Esophagus (tissue), 2 donors: ENCODE data around the gene BAX. TPM values are rescaled to one million over a fixed set of nuclear protein-coding genes. Genes with fewer than 3 reads are reported as not detected.

Experiments
- H3K27ac ChIP-seq, 2 donors: one replicate each; pipeline ENCODE4 v1.5.1; 2013; ENCODE audit warnings: low read depth in 2 of 2, mild to moderate bottlenecking in 2 of 2, inconsistent platforms in 1 of 2, low read length in 1 of 2, moderate library complexity in 1 of 2
- H3K27me3 ChIP-seq, 2 donors: one replicate each; pipeline ENCODE4 v1.6.1; 2013; ENCODE audit warnings: low read length in 2 of 2, control low read depth in 1 of 2, mild to moderate bottlenecking in 1 of 2; ENCODE audit not compliant: insufficient read depth in 2 of 2, control insufficient read depth in 1 of 2
- H3K36me3 ChIP-seq, 2 donors: one replicate each; pipeline ENCODE4 v1.6.1; 2013; ENCODE audit warnings: low read length in 1 of 2; ENCODE audit not compliant: control insufficient read depth in 2 of 2, insufficient read depth in 2 of 2
- H3K4me1 ChIP-seq, 2 donors: one replicate each; pipeline ENCODE4 v1.6.1; 2013; ENCODE audit warnings: low read length in 1 of 2; ENCODE audit not compliant: control insufficient read depth in 2 of 2, insufficient read depth in 2 of 2
- H3K4me3 ChIP-seq, 2 donors: one replicate each; pipeline ENCODE4 v1.5.1; 2013; ENCODE audit warnings: low read length in 2 of 2, mild to moderate bottlenecking in 2 of 2, low read depth in 1 of 2, moderate library complexity in 1 of 2
- H3K9me3 ChIP-seq, 2 donors: one replicate each; pipeline ENCODE4 v1.6.1; 2013; ENCODE audit warnings: mild to moderate bottlenecking in 2 of 2, low read depth in 1 of 2, low read length in 1 of 2, moderate library complexity in 1 of 2; ENCODE audit not compliant: control insufficient read depth in 2 of 2, insufficient read depth in 1 of 2
- WGBS, 2 donors: extraction: QIAGEN DNeasy Blood & Tissue Kit; methylation state at CpG; one replicate each; pipeline ENCODE4 v1.1.7; 2013; 5-methylcytosine and 5-hydroxymethylcytosine counted together
- polyA plus RNA-seq, 2 donors: library from polyadenylated mRNA; stranded (reverse); fragments of 200-250 nt; gene quantifications; one replicate each; pipeline ENCODE4 v1.2.3, GENCODE V29; 2013
- donor health status: healthy with polysubstance abuse.
- donor health status: Bipolar disorder and iron deficiency.

The BAX gene
- polyA plus RNA-seq, 2 donors = 41.7 to 56.9 TPM

DNA sequence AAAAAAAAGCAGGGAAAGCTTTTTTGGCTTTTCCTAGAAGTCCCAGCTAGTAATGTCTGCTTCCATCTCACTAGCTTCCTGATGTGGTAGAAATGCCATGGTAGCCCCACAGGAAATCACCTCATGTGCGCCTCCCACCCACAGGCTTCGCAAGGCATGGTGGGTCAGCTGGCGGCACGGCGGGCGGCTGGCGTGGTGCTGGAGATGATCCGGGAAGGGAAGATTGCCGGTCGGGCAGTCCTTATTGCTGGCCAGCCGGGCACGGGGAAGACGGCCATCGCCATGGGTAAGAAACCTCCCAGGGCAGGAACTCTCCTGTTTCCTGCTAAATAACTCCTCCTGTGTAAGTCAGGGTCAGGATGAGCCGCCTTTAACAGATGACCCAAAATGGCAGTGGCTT lies 49.5 kb downstream of the BAX start:
- H3K27me3 ChIP-seq = no peaks in the 10 kb centered on the region
- H3K9me3 ChIP-seq = no peaks in the 10 kb centered on the region
- no peak overlapping the region for H3K4me3 ChIP-seq
- no peaks in the 10 kb centered on the region for H3K4me1 ChIP-seq
- 97 to 99% methylated on average over 15 of the region's 15 CpGs for WGBS, 2 donors
- H3K27ac ChIP-seq = no peak overlapping the region
- H3K36me3 ChIP-seq = peaks cover 13 to 24% of the 10 kb centered on the region in 2 donors

DNA sequence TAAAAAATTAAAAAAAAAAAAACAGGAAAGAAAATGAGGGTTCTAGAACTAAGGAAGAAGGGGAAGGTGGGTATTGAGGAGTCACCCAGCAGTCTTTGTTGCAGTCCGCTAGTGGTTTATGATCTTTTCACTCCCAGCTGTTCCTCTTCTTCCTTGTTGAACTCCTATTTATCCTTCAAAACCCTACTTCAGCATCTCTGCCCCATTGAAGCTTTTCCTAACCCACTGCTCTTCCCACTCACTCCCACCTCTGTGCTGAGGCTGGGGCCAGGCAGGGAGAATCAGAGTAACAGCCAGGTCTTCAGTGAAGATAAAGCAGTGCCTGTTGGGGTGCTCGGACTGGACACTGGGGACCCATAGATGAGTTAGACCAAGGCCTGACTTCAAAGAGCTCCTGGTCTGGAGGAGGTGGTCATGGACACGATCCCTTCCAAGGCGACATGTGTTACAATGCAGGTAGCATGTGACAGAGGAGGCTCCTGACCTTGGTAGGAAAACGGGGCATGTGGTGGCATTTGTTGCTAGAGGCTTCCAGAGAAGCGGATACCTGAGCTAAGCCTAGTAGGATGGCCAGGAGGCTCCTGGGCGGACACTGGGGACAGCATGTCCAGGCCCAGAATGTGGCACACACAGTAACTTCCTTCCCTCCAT lies 50.4 kb downstream of the BAX start:
- Histone ChIP-seq H3K36me3 (peaks cover 13 to 30% of the 10 kb centered on the region in 2 donors), H3K9me3 (no peaks in the 10 kb centered on the region), H3K4me3 (no peak overlapping the region), H3K27me3 (no peaks in the 10 kb centered on the region), H3K27ac (no peak overlapping the region), H3K4me1 (no peaks in the 10 kb centered on the region)
- WGBS, 2 donors = 95 to 97% methylated on average over 7 of the region's 7 CpGs

DNA sequence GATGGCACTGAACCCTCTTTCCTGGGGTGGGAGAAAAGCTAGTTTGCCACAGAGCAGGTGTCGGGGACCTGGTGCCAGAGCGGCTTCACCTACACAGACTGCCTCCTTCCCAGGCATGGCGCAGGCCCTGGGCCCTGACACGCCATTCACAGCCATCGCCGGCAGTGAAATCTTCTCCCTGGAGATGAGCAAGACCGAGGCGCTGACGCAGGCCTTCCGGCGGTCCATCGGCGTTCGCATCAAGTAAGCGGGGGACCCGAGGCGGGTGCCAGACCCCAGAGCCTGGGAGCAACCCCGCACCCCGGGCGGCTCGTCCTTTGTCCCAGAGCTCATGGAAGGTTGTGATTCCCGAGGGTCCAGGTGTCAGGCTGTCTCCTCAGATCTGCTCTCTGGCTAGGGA lies 52.2 kb downstream of the BAX start:
- no peaks in the 10 kb centered on the region for H3K9me3 ChIP-seq
- H3K27ac ChIP-seq = no peak overlapping the region
- WGBS, 2 donors = 96 to 98% methylated on average over 22 of the region's 22 CpGs
- peaks cover 13 to 44% of the 10 kb centered on the region in 2 donors for H3K36me3 ChIP-seq
- no peaks in the 10 kb centered on the region for H3K4me1 ChIP-seq
- H3K27me3 ChIP-seq = no peaks in the 10 kb centered on the region
- H3K4me3 ChIP-seq = no peak overlapping the region

DNA sequence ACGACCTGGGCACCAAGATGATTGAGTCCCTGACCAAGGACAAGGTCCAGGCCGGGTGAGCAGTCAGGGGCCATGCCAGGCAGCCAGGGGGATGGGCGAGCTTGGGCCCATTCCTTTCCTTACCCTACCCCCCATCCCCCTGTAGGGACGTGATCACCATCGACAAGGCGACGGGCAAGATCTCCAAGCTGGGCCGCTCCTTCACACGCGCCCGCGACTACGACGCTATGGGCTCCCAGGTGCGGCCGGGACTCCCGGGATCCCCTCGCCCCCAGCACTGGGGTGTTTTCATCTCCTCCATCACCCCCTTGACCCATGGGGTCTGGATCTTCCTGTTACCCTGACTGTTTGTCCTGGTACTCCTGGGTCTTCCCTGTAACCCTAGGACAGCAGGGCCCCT lies 55.2 kb downstream of the BAX start:
- no peaks in the 10 kb centered on the region for H3K4me1 ChIP-seq
- no peaks in the 10 kb centered on the region for H3K27me3 ChIP-seq
- H3K4me3 ChIP-seq = no peak overlapping the region
- H3K36me3 ChIP-seq = peaks cover 13 to 49% of the 10 kb centered on the region in 2 donors
- H3K27ac ChIP-seq = no peak overlapping the region
- H3K9me3 ChIP-seq = no peaks in the 10 kb centered on the region
- 92 to 96% methylated on average over 18 of the region's 18 CpGs for WGBS, 2 donors

DNA sequence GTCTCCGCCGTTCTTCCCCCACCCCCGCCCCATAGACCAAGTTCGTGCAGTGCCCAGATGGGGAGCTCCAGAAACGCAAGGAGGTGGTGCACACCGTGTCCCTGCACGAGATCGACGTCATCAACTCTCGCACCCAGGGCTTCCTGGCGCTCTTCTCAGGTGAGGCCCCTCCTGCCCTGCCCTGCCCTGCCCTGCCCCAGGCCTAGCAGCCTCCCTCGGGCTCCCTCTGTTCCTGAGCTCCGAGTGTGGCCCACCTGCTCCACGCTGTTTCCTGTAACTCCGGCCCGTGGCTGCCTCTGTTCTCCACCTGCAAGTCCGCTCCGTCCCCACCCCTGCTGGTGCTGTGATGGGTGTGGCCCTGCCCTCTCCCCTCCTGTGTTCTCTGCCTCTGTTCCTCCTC lies 55.8 kb downstream of the BAX start:
- H3K36me3 ChIP-seq = peaks cover 13 to 55% of the 10 kb centered on the region in 2 donors
- no peaks in the 10 kb centered on the region for H3K4me1 ChIP-seq
- 89 to 91% methylated on average over 18 of the region's 18 CpGs for WGBS, 2 donors
- no peaks in the 10 kb centered on the region for H3K27me3 ChIP-seq
- H3K4me3 ChIP-seq = no peak overlapping the region
- no peaks in the 10 kb centered on the region for H3K9me3 ChIP-seq
- H3K27ac ChIP-seq = no peak overlapping the region

DNA sequence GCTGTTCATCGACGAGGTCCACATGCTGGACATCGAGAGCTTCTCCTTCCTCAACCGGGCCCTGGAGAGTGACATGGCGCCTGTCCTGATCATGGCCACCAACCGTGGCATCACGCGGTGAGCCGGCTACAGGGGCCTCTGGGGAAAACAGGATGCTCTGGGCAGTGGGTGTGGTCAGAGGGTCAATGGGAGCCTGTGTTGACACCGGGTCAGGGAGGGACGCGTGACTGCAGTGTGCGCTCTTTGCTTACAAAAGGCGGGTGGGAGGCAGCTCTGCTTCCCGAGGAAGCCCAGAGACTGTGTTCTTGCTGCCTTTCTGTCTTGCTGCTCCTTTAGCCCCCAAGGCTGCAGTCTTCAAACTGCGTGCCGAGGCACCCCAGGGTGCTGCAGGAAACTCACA lies 56.5 kb downstream of the BAX start:
- no peak overlapping the region for H3K27ac ChIP-seq
- 89 to 91% methylated on average over 17 of the region's 17 CpGs for WGBS, 2 donors
- no peaks in the 10 kb centered on the region for H3K27me3 ChIP-seq
- H3K4me1 ChIP-seq = no peaks in the 10 kb centered on the region
- H3K9me3 ChIP-seq = no peaks in the 10 kb centered on the region
- peaks cover 12 to 57% of the 10 kb centered on the region in 2 donors for H3K36me3 ChIP-seq
- no peak overlapping the region for H3K4me3 ChIP-seq

Other genes starting within 250 kb of the BAX start
- 1 to 10 TPM in 1 of 2 donors, under 1 TPM in 1; 0.96 to 1.6 TPM for gene MAMSTR, start 235.2 kb upstream of the BAX start, polyA plus RNA-seq
- gene RASIP1, start 214.3 kb upstream of the BAX start, polyA plus RNA-seq = 10 to 100 TPM in 1 of 2 donors, 1 to 10 TPM in 1; 7.0 to 11.4 TPM
- gene IZUMO1, start 208.0 kb upstream of the BAX start, polyA plus RNA-seq = under 1 TPM; 0.16 to 0.39 TPM
- gene FUT1, start 202.2 kb upstream of the BAX start, polyA plus RNA-seq = 1 to 10 TPM; 1.1 to 2.4 TPM
- not detected for gene FGF21, start 199.4 kb upstream of the BAX start, polyA plus RNA-seq
- gene BCAT2, start 143.8 kb upstream of the BAX start, polyA plus RNA-seq = 10 to 100 TPM; 21.9 to 31.4 TPM
- gene HSD17B14, start 118.4 kb upstream of the BAX start, polyA plus RNA-seq = 1 to 10 TPM; 2.2 to 3.4 TPM
- gene PLEKHA4, start 86.3 kb upstream of the BAX start, polyA plus RNA-seq = 1 to 10 TPM; 8.6 to 9.2 TPM
- 100 to 1,000 TPM in 1 of 2 donors, 10 to 100 TPM in 1; 38.0 to 145 TPM for gene PPP1R15A, start 82.5 kb upstream of the BAX start, polyA plus RNA-seq
- gene TULP2, start 56.1 kb upstream of the BAX start, polyA plus RNA-seq = under 1 TPM in 1 of 2 donors, not detected in 1; 0.08 TPM
- 100 to 1,000 TPM in 1 of 2 donors, 10 to 100 TPM in 1; 88.2 to 116 TPM for gene NUCB1, start 54.6 kb upstream of the BAX start, polyA plus RNA-seq
- gene DHDH, start 21.2 kb upstream of the BAX start, polyA plus RNA-seq = 1 to 10 TPM in 1 of 2 donors, under 1 TPM in 1; 0.57 to 1.3 TPM
- gene FTL, start 10.4 kb downstream of the BAX start, polyA plus RNA-seq = 100 to 1,000 TPM; 645 to 931 TPM
- 10 to 100 TPM; 27.0 to 30.9 TPM for gene GYS1, start 38.4 kb downstream of the BAX start, polyA plus RNA-seq
- gene RUVBL2, start 39.0 kb downstream of the BAX start, polyA plus RNA-seq = 10 to 100 TPM; 56.1 to 87.4 TPM
- gene LHB, start 62.2 kb downstream of the BAX start, polyA plus RNA-seq = under 1 TPM; 0.29 to 0.45 TPM
- not detected for gene CGB3, start 69.5 kb downstream of the BAX start, polyA plus RNA-seq
- not detected for gene CGB2, start 77.0 kb downstream of the BAX start, polyA plus RNA-seq
- not detected for gene CGB1, start 82.0 kb downstream of the BAX start, polyA plus RNA-seq
- gene CGB5, start 89.0 kb downstream of the BAX start, polyA plus RNA-seq = under 1 TPM in 1 of 2 donors, not detected in 1; 0.39 TPM
- gene CGB8, start 94.2 kb downstream of the BAX start, polyA plus RNA-seq = not detected
- 1 to 10 TPM; 1.4 to 3.5 TPM for gene CGB7, start 102.9 kb downstream of the BAX start, polyA plus RNA-seq
- 10 to 100 TPM in 1 of 2 donors, 1 to 10 TPM in 1; 7.7 to 20.0 TPM for gene NTF4, start 109.9 kb downstream of the BAX start, polyA plus RNA-seq
- under 1 TPM; 0.01 to 0.02 TPM for gene KCNA7, start 117.8 kb downstream of the BAX start, polyA plus RNA-seq
- 100 to 1,000 TPM; 160 to 252 TPM for gene SNRNP70, start 130.6 kb downstream of the BAX start, polyA plus RNA-seq
- 10 to 100 TPM; 13.7 to 18.5 TPM for gene LIN7B, start 159.5 kb downstream of the BAX start, polyA plus RNA-seq
- 1 to 10 TPM; 2.3 to 5.4 TPM for gene C19orf73, start 164.3 kb downstream of the BAX start, polyA plus RNA-seq
- gene PPFIA3, start 164.7 kb downstream of the BAX start, polyA plus RNA-seq = 10 to 100 TPM; 15.2 to 28.6 TPM
- gene HRC, start 200.5 kb downstream of the BAX start, polyA plus RNA-seq = under 1 TPM; 0.39 to 0.65 TPM
- 10 to 100 TPM; 11.4 to 43.7 TPM for gene TRPM4, start 202.9 kb downstream of the BAX start, polyA plus RNA-seq